ENCODE data around the gene NOX3.

- TF ChIP-seq BRCA1 (IDR thresholded peaks at IDR 0.05) (no peak), BRCA1 (CRISPR knock-in tag; IDR thresholded peaks at IDR 0.05) (no peak), JUN (IDR thresholded peaks at IDR 0.05; ENCODE audit: borderline replicate concordance, low read depth, low read length) (no peak), JUN (CRISPR knock-in tag; IDR thresholded peaks at IDR 0.05; ENCODE audit: borderline replicate concordance) (no peak), ZNF445 (CRISPR knock-in tag; IDR thresholded peaks at IDR 0.05; ENCODE audit: low read depth) (no peak)
Observed at GRCh38 chr6:155472886-155473285, 17.2 kb upstream of the NOX3 start.

All from K562 (cell line).